ENCODE data around the gene GALNT2.

DNA sequence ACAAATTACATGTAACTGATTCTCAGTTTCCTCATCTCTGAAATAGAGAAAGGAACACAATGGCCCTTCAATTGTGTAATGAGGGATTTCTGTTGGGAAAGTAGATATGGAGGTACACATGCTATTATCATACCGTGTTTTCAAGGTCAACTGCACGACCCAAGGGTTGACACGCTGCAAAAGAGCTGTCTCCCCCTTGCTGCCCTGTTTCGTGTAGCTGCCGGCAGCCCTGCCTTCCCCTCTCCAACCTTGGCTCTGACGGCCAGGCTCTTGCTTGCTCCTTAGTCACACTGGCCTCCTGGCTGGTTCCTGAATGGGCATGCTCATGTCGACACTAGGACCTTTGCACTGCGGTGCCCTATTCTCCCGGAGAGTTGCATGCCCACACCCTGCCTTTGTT, 134.4 kb downstream of the GALNT2 start:
- TF ChIP-seq, protein P1, sequence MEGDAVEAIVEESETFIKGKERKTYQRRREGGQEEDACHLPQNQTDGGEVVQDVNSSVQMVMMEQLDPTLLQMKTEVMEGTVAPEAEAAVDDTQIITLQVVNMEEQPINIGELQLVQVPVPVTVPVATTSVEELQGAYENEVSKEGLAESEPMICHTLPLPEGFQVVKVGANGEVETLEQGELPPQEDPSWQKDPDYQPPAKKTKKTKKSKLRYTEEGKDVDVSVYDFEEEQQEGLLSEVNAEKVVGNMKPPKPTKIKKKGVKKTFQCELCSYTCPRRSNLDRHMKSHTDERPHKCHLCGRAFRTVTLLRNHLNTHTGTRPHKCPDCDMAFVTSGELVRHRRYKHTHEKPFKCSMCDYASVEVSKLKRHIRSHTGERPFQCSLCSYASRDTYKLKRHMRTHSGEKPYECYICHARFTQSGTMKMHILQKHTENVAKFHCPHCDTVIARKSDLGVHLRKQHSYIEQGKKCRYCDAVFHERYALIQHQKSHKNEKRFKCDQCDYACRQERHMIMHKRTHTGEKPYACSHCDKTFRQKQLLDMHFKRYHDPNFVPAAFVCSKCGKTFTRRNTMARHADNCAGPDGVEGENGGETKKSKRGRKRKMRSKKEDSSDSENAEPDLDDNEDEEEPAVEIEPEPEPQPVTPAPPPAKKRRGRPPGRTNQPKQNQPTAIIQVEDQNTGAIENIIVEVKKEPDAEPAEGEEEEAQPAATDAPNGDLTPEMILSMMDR (IDR thresholded peaks at IDR 0.05), result no peak
- TF ChIP-seq REST (IDR thresholded peaks at IDR 0.05; ENCODE audit: insufficient read depth in 1 of 2, low read depth in 2 of 2, low read length in 1 of 2) (no peak), POLR2AphosphoS5 (IDR thresholded peaks at IDR 0.05; ENCODE audit: low read depth, low read length) (no peak), SIN3A (IDR thresholded peaks at IDR 0.05; ENCODE audit: borderline replicate concordance, insufficient read depth, low read depth, low read length) (no peak)
